ENCODE results near the gene MINAR1. TPM values are rescaled to one million over a fixed set of nuclear protein-coding genes. Genes with fewer than 3 reads are reported as not detected.

The MINAR1 gene
- total RNA-seq, 1 donor from 2014 or later = 1.5 TPM

DNA sequence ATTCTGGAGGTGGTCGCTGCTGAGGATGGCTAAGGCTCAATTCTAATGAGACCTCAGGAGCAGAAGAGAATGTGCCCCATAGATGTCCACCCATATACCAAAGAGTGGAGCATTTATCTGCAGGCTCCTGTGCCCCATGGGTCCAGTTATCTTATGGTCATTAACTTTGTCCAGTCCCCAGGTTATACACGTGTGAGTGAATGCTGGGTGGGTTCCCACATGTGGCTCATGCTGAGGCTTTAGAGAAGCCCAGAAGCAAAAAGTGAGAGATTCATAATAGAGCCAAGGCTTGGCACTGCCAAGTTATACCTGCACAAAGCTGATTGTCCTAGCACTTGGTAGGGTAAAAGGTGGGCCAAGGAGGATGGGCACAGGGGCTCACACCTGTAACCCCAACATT is 30.0 kb upstream of the MINAR1 start:
- Histone ChIP-seq H3K4me3 (no peak overlapping the region), H4K20me1 (ENCODE audit: low read depth) (no peaks in the 10 kb centered on the region), H2AFZ (replicated peaks) (no peak overlapping the region), H3K4me2 (no peak overlapping the region), H3K4me1 (no peaks in the 10 kb centered on the region), H3K36me3 (no peaks in the 10 kb centered on the region), H3F3A (ENCODE audit: low read depth) (no peaks in the 10 kb centered on the region), H3K9ac (no peak overlapping the region), H3K27ac (no peak overlapping the region), H3K79me2 (ENCODE audit: low read depth) (no peaks in the 10 kb centered on the region), H3K27me3 (no peaks in the 10 kb centered on the region), H3K9me3 (ENCODE audit: low read depth) (no peaks in the 10 kb centered on the region)
- H3K9me3 Mint-ChIP-seq = no peaks in the 10 kb centered on the region
- DNase-seq (ENCODE audit: low spot score) = no peak
- H3K27me3 Mint-ChIP-seq (ENCODE audit: insufficient read depth, low read depth) = peaks cover 2% of the 10 kb centered on the region
- peaks cover 2% of the 10 kb centered on the region for H3K4me1 Mint-ChIP-seq
- no peaks in the 10 kb centered on the region for H3K36me3 Mint-ChIP-seq
- TF ChIP-seq, protein P1, sequence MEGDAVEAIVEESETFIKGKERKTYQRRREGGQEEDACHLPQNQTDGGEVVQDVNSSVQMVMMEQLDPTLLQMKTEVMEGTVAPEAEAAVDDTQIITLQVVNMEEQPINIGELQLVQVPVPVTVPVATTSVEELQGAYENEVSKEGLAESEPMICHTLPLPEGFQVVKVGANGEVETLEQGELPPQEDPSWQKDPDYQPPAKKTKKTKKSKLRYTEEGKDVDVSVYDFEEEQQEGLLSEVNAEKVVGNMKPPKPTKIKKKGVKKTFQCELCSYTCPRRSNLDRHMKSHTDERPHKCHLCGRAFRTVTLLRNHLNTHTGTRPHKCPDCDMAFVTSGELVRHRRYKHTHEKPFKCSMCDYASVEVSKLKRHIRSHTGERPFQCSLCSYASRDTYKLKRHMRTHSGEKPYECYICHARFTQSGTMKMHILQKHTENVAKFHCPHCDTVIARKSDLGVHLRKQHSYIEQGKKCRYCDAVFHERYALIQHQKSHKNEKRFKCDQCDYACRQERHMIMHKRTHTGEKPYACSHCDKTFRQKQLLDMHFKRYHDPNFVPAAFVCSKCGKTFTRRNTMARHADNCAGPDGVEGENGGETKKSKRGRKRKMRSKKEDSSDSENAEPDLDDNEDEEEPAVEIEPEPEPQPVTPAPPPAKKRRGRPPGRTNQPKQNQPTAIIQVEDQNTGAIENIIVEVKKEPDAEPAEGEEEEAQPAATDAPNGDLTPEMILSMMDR (IDR thresholded peaks at IDR 0.05) = no peak
- TF ChIP-seq EZH2 (IDR thresholded peaks at IDR 0.05) (no peak), EZH2phosphoT487 (IDR thresholded peaks at IDR 0.05) (no peak)
- H3K4me3 Mint-ChIP-seq = no peak overlapping the region
- no peak overlapping the region for H3K27ac Mint-ChIP-seq

DNA sequence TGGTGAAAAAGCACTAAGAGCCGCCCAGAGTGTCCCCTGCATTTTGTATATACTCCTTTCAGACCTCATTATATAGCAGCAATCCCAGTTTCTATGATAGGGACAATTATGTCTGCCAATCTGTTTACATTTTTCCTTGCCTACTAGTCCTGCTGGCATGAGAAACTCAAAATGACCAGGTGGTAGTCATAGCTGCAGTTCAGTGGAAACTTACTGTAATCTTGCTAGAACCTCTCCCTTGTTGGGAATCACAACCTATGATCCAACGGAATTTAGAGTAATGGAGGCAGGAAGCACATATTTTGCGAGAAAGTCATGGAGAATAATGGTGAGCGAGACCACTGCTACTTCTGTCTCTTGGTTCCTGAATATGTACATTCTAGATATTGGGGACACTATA is 28.6 kb upstream of the MINAR1 start:
- DNase-seq (ENCODE audit: low spot score) = no peak
- Histone ChIP-seq H3K27me3 (no peaks in the 10 kb centered on the region), H3K79me2 (ENCODE audit: low read depth) (no peaks in the 10 kb centered on the region), H3K27ac (no peak overlapping the region), H3K36me3 (no peaks in the 10 kb centered on the region), H3K9ac (no peak overlapping the region), H4K20me1 (ENCODE audit: low read depth) (no peaks in the 10 kb centered on the region), H3F3A (ENCODE audit: low read depth) (no peaks in the 10 kb centered on the region), H3K4me1 (no peaks in the 10 kb centered on the region), H3K9me3 (ENCODE audit: low read depth) (no peaks in the 10 kb centered on the region), H3K4me2 (no peak overlapping the region), H3K4me3 (no peak overlapping the region), H2AFZ (replicated peaks) (no peak overlapping the region)
- Mint-ChIP-seq H3K9me3 (no peaks in the 10 kb centered on the region), H3K36me3 (no peaks in the 10 kb centered on the region), H3K27me3 (ENCODE audit: insufficient read depth, low read depth) (peaks cover 2% of the 10 kb centered on the region), H3K4me1 (peaks cover 2% of the 10 kb centered on the region), H3K27ac (no peak overlapping the region), H3K4me3 (no peak overlapping the region)
- TF ChIP-seq EZH2 (IDR thresholded peaks at IDR 0.05) (no peak), EZH2phosphoT487 (IDR thresholded peaks at IDR 0.05) (no peak)
- TF ChIP-seq, protein P1 (IDR thresholded peaks at IDR 0.05) = no peak

DNA sequence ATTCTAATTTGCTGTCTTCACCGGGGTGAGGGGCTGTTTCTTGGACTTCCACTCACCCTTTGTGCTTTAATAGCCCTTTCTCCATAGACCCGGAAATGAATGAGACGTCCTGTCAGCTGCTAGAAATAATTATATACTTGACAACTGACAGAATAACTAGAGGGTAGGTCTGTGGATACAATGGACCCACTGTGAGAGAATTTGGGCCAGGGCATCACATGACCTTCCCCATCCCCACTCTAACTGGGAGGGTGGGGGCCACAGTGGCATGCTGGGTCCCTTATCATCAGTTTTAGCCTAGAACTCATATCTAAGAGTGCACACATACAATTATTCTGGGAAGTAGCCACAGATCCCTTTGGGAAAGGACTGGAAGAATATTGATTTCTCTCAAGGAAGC is 25.9 kb upstream of the MINAR1 start:
- Histone ChIP-seq H3F3A (ENCODE audit: low read depth) (no peaks in the 10 kb centered on the region), H3K9ac (no peak overlapping the region), H3K79me2 (ENCODE audit: low read depth) (no peaks in the 10 kb centered on the region), H4K20me1 (ENCODE audit: low read depth) (no peaks in the 10 kb centered on the region), H3K36me3 (no peaks in the 10 kb centered on the region), H3K9me3 (ENCODE audit: low read depth) (no peaks in the 10 kb centered on the region), H3K4me2 (no peak overlapping the region), H2AFZ (replicated peaks) (no peak overlapping the region), H3K27me3 (no peaks in the 10 kb centered on the region), H3K4me3 (no peak overlapping the region), H3K4me1 (peaks cover 6% of the 10 kb centered on the region), H3K27ac (no peak overlapping the region)
- TF ChIP-seq, protein P1 (IDR thresholded peaks at IDR 0.05) = no peak
- TF ChIP-seq EZH2phosphoT487 (IDR thresholded peaks at IDR 0.05) = no peak
- no peak for TF ChIP-seq EZH2 (IDR thresholded peaks at IDR 0.05)
- H3K36me3 Mint-ChIP-seq = no peaks in the 10 kb centered on the region
- H3K27ac Mint-ChIP-seq = no peak overlapping the region
- no peak overlapping the region for H3K4me3 Mint-ChIP-seq
- no peaks in the 10 kb centered on the region for H3K9me3 Mint-ChIP-seq
- H3K27me3 Mint-ChIP-seq (ENCODE audit: insufficient read depth, low read depth) = no peaks in the 10 kb centered on the region
- H3K4me1 Mint-ChIP-seq = peaks cover 7% of the 10 kb centered on the region
- DNase-seq (ENCODE audit: low spot score) = no peak
